Heart left ventricle (tissue), 16 donors: ENCODE data around the gene CYP51A1. TPM values are rescaled to one million over a fixed set of nuclear protein-coding genes. Genes with fewer than 3 reads are reported as not detected.
"Not testable (repeated sequence)": the region's sequence is repeated elsewhere in the genome, so short reads cannot be mapped to it uniquely, and the experiment has no call there.

Experiments
- ATAC-seq, 4 donors: fragments of 200-7000 bp; cut with Tn5 transposase; one replicate each; pipeline ENCODE4 v1.9.1; 2020 to 2022; ENCODE audit warnings: moderate library complexity in 4 of 4, mild to moderate bottlenecking in 3 of 4, moderate number of reproducible peaks in 1 of 4
- DNase-seq, 5 donors: peaks; one replicate each; pipeline ENCODE4 v3.0.0-alpha.2; 2020
- H3K27ac ChIP-seq, 12 donors: fragments of 200-600 bp; sonication (generic) in 4 of 12; one replicate each; pipeline versions ENCODE4 v1.5.0 to v1.8.0; 2016 to 2022; ENCODE audit warnings: mild to moderate bottlenecking in 2 of 12
- H3K27me3 ChIP-seq, 9 donors: fragments of 200-600 bp; sonication (generic) in 2 of 9; one replicate each; pipeline versions ENCODE4 v1.5.1 to v1.8.0; 2016 to 2022; ENCODE audit warnings: mild to moderate bottlenecking in 3 of 9
- H3K36me3 ChIP-seq, 9 donors: fragments of 200-600 bp; sonication (generic) in 2 of 9; one replicate each; pipeline versions ENCODE4 v1.5.0 to v1.8.0; 2018 to 2022; ENCODE audit warnings: mild to moderate bottlenecking in 2 of 9
- H3K4me1 ChIP-seq, 12 donors: fragments of 200-600 bp; sonication (generic) in 4 of 12; one replicate each; pipeline versions ENCODE4 v1.5.0 to v1.8.0; 2016 to 2022; ENCODE audit warnings: mild to moderate bottlenecking in 3 of 12
- H3K4me3 ChIP-seq, 12 donors: fragments of 200-600 bp; sonication (generic) in 4 of 12; one replicate each; pipeline versions ENCODE4 v1.5.0 to v1.8.0; 2017 to 2022; ENCODE audit warnings: mild to moderate bottlenecking in 9 of 12, moderate library complexity in 4 of 12
- H3K9me3 ChIP-seq, 12 donors: fragments of 200-600 bp; sonication (generic) in 4 of 12; one replicate each; pipeline versions ENCODE4 v1.5.0 to v1.8.0; 2016 to 2022; ENCODE audit warnings: mild to moderate bottlenecking in 1 of 12
- POLR2A ChIP-seq, 2 donors: fragments of 450-650 bp; IDR thresholded peaks; one replicate each; pipeline ENCODE4 v1.6.1; 2017; ENCODE audit warnings: antibody characterized with exemption in 2 of 2, mild to moderate bottlenecking in 2 of 2, moderate library complexity in 2 of 2
- WGBS, 4 donors: extraction: QIAGEN DNeasy Blood & Tissue Kit in 2 of 4; methylation state at CpG; one replicate each; pipeline versions ENCODE4 v1.1.5 to v1.1.7; 2013 to 2018; 5-methylcytosine and 5-hydroxymethylcytosine counted together
- intact Hi-C, 10 donors: fragments of 100-400 bp; cut with DNase I; formaldehyde crosslinking; loops; one replicate each; pipeline versions ENCODE4 v1.11.1 to v1.14.2; 2022
- polyA plus RNA-seq, 2 donors: library from polyadenylated mRNA; stranded (reverse); fragments of 200-250 nt; gene quantifications; one replicate each; pipeline ENCODE4 v1.2.3, GENCODE V29; 2013
- total RNA-seq, 9 donors: library from RNA; depleted of rRNA in 2 of 9; stranded (reverse); fragments of >200 nt in 2 of 9; fragmentation: NEBNext Ultra II Directional in 3 of 9; extraction: Animal tissue kit (Norgen Biotek cat#: 25700) in 3 of 9; gene quantifications; one replicate each; pipeline versions ENCODE4 v1.1.0 to v1.2.4, GENCODE V29; 2016 to 2023
- TF ChIP-seq, protein P1 (sequence below), 12 donors: fragments of 200-600 bp; sonication (generic) in 4 of 12; IDR thresholded peaks; one replicate each; pipeline versions ENCODE4 v1.5.0 to v1.8.0; 2018 to 2022; ENCODE audit warnings: antibody characterized with exemption in 12 of 12, mild to moderate bottlenecking in 5 of 12
- donor health status: ischemic (EF 13 %, LVEDD 7.1; RV severe dilation, severe dysfunction).
- donor health status: healthy with polysubstance abuse.
- donor health status: DM: no; HTN: yes; CAD: no.
- donor health status: DM: no; HTN: no; CAD: no.
- donor health status: ischemic (EF 25% LVEDD 6.9; RV normal size, moderate dysfunction).
- donor health status: ischemic (EF 25% LVEDD 5.7; RV mildly dilated, moderate dysfunction).
- donor health status: healthy.
- donor health status: DM: yes; HTN: yes; CAD: no.
- donor health status: ischemic (EF 35%, LVEDD 5.7; RV mildly dilated, moderate dysfunction).
- donor health status: nonischemic (EF 11% LVEDD 7.7; RV severe dilation, severe dysfunction).
- donor health status: DM: yes; HTN: yes; CAD: no.
- donor health status: PGD.
- donor health status: ischemic (EF 29% LVEDD 5.4; RV normal size, mild dysfunction).
- donor health status: nonischemic (EF 23%, LVEDD 6.1; RV moderate dilation, normal function).

Gene CYP51A1
- total and polyA plus RNA-seq, 11 donors = 6.7 to 45.9 (median 32.7) TPM

DNA sequence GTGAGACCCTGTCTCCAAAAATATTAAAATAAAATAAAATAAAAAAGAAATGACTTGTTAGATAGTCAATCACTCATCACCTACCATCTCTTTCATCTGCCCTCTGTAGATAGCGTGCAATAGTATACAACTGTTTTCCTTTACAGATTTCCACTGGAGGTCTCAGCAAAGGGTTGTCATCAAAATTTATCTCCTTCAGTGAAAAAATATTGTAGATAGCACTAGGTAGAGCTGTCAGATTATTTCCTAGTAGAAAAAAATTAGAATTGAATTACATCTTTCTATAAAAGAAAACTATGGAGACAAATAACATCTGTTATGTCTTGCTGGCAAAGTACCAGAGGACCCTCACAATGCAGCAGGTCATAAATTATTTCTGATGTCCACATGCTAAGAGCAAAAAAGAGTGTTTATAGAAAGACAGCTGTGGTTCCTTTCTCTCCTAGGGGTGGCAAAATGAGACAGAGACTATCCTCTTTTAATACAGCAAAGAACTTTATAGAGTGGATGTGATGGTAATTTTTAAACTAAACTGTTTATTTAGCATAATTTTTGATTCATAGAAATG lies 16.3 kb upstream of the CYP51A1 start:
- Histone ChIP-seq H3K4me3 (no peak overlapping the region), H3K27me3 (no peaks in the 10 kb centered on the region), H3K9me3 (no peaks in the 10 kb centered on the region), H3K36me3 (no peaks in the 10 kb centered on the region), H3K4me1 (no peaks in the 10 kb centered on the region), H3K27ac (no peak overlapping the region)
- DNase-seq = no peak
- 71 to 92% (median 78%) methylated on average over 1 of the region's 1 CpG for WGBS, 4 donors
- intact Hi-C loops = no loop called here
- TF ChIP-seq, protein P1, sequence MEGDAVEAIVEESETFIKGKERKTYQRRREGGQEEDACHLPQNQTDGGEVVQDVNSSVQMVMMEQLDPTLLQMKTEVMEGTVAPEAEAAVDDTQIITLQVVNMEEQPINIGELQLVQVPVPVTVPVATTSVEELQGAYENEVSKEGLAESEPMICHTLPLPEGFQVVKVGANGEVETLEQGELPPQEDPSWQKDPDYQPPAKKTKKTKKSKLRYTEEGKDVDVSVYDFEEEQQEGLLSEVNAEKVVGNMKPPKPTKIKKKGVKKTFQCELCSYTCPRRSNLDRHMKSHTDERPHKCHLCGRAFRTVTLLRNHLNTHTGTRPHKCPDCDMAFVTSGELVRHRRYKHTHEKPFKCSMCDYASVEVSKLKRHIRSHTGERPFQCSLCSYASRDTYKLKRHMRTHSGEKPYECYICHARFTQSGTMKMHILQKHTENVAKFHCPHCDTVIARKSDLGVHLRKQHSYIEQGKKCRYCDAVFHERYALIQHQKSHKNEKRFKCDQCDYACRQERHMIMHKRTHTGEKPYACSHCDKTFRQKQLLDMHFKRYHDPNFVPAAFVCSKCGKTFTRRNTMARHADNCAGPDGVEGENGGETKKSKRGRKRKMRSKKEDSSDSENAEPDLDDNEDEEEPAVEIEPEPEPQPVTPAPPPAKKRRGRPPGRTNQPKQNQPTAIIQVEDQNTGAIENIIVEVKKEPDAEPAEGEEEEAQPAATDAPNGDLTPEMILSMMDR (IDR thresholded peaks at IDR 0.05) = no peak
- TF ChIP-seq POLR2A (IDR thresholded peaks at IDR 0.05) = no peak
- no peak for ATAC-seq

DNA sequence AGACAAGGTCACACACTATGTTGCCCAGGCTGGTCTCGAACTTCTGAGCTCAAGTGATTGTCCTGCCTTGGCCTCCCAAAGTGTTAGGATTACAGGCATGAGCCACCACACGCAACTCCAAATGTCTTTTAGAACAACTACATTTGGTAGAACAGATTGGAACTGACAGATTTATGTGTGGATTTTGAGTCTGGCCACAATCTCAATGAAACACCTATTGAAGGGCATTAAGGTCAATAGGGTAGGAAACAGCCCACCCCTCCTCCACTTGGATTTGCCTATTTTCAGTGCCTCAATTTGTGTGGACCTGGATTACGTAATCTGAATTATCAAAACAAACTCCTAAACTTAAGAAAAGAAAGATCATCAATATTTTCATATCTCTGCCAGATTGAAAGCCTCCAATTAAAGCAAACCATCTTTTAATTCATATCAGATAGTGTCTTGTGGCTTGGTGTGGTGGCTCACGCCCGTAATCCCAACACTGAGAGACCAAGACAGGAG lies 15.5 kb upstream of the CYP51A1 start:
- Histone ChIP-seq H3K27me3 (no peaks in the 10 kb centered on the region), H3K4me1 (no peaks in the 10 kb centered on the region), H3K27ac (no peak overlapping the region), H3K9me3 (no peaks in the 10 kb centered on the region), H3K4me3 (no peak overlapping the region), H3K36me3 (no peaks in the 10 kb centered on the region)
- TF ChIP-seq POLR2A (IDR thresholded peaks at IDR 0.05) = no peak
- TF ChIP-seq, protein P1 (IDR thresholded peaks at IDR 0.05) = no peak
- DNase-seq = no peak
- intact Hi-C loops = no loop called here
- ATAC-seq = no peak
- WGBS, 4 donors = 93 to 97% (median 95%) methylated on average over 5 of the region's 5 CpGs

DNA sequence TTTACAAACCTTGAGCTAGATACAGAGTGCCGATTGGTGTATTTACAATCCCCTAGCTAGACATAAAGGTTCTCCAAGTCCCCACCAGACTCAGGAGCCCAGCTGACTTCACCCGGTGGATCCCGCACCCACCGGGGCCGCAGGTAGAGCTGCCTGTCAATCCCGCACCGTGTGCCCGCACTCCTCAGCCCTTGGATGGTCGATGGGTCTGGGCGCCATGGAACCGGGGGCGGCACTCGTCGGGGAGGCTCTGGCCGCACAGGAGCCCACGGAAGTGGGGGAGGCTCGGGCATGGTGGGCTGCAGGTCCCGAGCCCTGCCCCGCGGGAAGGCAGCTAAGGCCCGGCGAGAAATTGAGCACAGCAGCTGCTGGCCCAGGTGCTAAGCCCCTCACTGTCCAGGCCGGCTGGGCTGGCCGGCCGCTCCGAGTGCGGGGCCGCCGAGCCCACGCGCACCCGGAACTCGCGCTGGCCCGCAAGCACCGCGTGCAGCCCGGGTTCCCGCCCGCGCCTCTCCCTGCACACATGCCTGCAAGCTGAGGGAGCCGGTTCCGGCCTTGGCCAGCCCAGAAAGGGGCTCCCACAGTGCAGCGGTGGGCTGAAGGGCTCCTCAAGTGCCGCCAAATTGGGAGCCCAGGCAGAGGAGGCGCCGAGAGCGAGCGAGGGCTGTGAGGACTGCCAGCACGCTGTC lies 9.1 kb upstream of the CYP51A1 start:
- H3K4me1 ChIP-seq, H3K4me3 ChIP-seq, H3K9me3 ChIP-seq, intact Hi-C loops, H3K36me3 ChIP-seq, DNase-seq, H3K27me3 ChIP-seq, ATAC-seq, H3K27ac ChIP-seq: not testable (repeated sequence)
- WGBS, 4 donors = 92 to 95% (median 94%) methylated on average over 18 to 50 of the region's 50 CpGs

DNA sequence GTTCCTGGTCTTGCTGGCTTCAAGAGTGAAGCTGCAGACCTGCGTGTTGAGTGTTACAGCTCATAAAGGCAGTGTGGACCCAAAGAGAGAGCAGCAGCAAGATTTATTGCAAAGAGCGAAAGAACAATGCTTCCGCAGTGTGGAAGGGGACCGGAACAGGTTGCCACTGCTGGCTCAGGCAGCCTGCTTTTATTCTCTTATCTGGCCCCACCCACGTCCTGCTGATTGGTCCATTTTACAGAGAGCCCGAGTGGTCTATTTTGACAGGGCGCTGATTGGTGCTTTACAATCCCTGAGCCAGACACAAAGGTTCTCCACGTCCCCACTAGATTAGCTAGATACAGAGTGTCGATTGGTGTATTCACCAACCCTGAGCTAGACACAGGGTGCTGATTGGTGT lies 8.5 kb upstream of the CYP51A1 start:
- H3K27me3 ChIP-seq, H3K9me3 ChIP-seq, H3K36me3 ChIP-seq, intact Hi-C loops, H3K4me1 ChIP-seq, ATAC-seq, DNase-seq, H3K27ac ChIP-seq, H3K4me3 ChIP-seq: not testable (repeated sequence)
- WGBS, 4 donors = 90 to 94% (median 92%) methylated on average over 9 of the region's 9 CpGs

DNA sequence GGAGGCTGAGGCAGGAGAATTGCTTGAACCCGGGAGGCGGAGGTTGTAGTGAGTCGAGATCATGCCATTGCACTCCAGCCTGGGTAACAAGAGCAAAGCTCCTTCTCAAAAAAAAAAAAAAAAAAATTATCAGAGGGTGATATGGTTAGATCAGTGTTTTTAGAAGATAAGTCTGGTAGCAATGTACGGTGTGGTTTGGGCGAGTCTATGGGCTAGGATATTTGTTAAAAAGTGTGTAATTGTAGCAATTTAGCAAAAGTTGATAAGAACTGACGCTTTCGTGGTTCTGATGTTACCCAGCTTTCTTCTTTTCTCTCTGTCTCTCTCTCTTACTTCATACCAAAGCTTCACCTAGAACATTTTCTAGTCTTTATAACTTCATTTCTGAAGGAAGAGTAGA lies 6.9 kb upstream of the CYP51A1 start:
- Histone ChIP-seq H3K27ac (no peak overlapping the region), H3K4me3 (no peak overlapping the region), H3K36me3 (no peaks in the 10 kb centered on the region), H3K4me1 (no peaks in the 10 kb centered on the region), H3K9me3 (no peaks in the 10 kb centered on the region), H3K27me3 (no peaks in the 10 kb centered on the region)
- intact Hi-C loops = no loop called here
- no peak for TF ChIP-seq POLR2A (IDR thresholded peaks at IDR 0.05)
- TF ChIP-seq, protein P1 (IDR thresholded peaks at IDR 0.05) = no peak
- DNase-seq = no peak
- no peak for ATAC-seq
- 88 to 90% (median 90%) methylated on average over 7 of the region's 7 CpGs for WGBS, 4 donors
